ENCODE measurements around the gene USP38.

DNA sequence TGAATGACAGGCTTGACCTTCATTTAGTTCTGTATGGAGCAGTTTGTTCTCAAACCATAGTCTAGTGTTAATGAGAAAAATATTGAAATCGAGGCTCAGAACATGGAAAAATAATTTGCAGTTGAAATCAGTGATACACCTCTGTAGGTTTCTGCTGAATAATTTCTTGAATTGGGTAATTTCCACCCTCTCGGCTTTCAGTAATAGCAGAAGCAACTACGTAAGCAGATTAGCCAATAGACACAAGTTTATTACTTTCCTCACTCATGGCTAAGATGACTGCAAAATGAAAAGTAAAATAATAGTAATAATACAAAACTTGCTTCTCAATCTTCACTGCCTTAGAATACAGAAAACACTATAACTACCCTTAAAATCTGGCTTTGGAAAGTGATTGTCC is 46.0 kb downstream of the USP38 start:
- TF ChIP-seq, protein P1, sequence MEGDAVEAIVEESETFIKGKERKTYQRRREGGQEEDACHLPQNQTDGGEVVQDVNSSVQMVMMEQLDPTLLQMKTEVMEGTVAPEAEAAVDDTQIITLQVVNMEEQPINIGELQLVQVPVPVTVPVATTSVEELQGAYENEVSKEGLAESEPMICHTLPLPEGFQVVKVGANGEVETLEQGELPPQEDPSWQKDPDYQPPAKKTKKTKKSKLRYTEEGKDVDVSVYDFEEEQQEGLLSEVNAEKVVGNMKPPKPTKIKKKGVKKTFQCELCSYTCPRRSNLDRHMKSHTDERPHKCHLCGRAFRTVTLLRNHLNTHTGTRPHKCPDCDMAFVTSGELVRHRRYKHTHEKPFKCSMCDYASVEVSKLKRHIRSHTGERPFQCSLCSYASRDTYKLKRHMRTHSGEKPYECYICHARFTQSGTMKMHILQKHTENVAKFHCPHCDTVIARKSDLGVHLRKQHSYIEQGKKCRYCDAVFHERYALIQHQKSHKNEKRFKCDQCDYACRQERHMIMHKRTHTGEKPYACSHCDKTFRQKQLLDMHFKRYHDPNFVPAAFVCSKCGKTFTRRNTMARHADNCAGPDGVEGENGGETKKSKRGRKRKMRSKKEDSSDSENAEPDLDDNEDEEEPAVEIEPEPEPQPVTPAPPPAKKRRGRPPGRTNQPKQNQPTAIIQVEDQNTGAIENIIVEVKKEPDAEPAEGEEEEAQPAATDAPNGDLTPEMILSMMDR (IDR thresholded peaks at IDR 0.05) = no peak
- no peak for TF ChIP-seq POLR2A (IDR thresholded peaks at IDR 0.05)
